Tibial nerve (tissue), 4 donors: ENCODE results near the gene CCL17. TPM values are rescaled to one million over a fixed set of nuclear protein-coding genes. Genes with fewer than 3 reads are reported as not detected.
A peak's percentile ranks its signal among the peaks of the same experiment; 100 is the strongest.

ENCODE experiments used
- DNase-seq, 2 donors: peaks; one replicate each; pipeline ENCODE4 v3.0.0-alpha.2; 2019; ENCODE audit warnings: low spot score in 2 of 2
- H3K27ac ChIP-seq, 4 donors: fragments of 200-600 bp; sonication (generic) in 3 of 4; one replicate each; pipeline ENCODE4 v1.5.1; 2017 to 2019; ENCODE audit warnings: mild to moderate bottlenecking in 1 of 4
- H3K27me3 ChIP-seq, 2 donors: fragments of 200-600 bp; sonication (generic) in 1 of 2; one replicate each; pipeline versions ENCODE4 v1.5.1 to v1.6.0; 2017 to 2019
- H3K36me3 ChIP-seq, 3 donors: fragments of 200-600 bp; sonication (generic); one replicate each; pipeline ENCODE4 v1.5.1; 2018 to 2019
- H3K4me1 ChIP-seq, 4 donors: fragments of 200-600 bp; sonication (generic) in 3 of 4; one replicate each; pipeline ENCODE4 v1.5.1; 2017 to 2019
- H3K4me3 ChIP-seq, 4 donors: fragments of 200-600 bp; sonication (generic) in 3 of 4; one replicate each; pipeline ENCODE4 v1.5.1; 2017 to 2019; ENCODE audit warnings: mild to moderate bottlenecking in 1 of 4, moderate library complexity in 1 of 4
- H3K9me3 ChIP-seq, 4 donors: fragments of 200-600 bp; sonication (generic) in 3 of 4; one replicate each; pipeline ENCODE4 v1.5.1; 2017 to 2019
- EP300 ChIP-seq, 2 donors: sonication (generic); formaldehyde crosslinking; IDR thresholded peaks; one replicate each; pipeline ENCODE4 v1.6.1; 2017; ENCODE audit warnings: antibody characterized with exemption in 2 of 2, mild to moderate bottlenecking in 1 of 2
- POLR2A ChIP-seq, 2 donors: fragments of 450-650 bp; IDR thresholded peaks; one replicate each; pipeline ENCODE4 v1.6.1; 2017; ENCODE audit warnings: antibody characterized with exemption in 2 of 2, mild to moderate bottlenecking in 2 of 2, moderate library complexity in 2 of 2
- WGBS, 2 donors: methylation state at CpG; one replicate each; pipeline ENCODE4 v1.1.5; 2018; 5-methylcytosine and 5-hydroxymethylcytosine counted together
- total RNA-seq, 4 donors: library from RNA; depleted of rRNA; stranded (reverse); fragments of >200 nt; gene quantifications; one replicate each; pipeline ENCODE4 v1.1.0, GENCODE V29; 2016
- TF ChIP-seq, protein P1 (sequence below), 5 experiments: fragments of 200-600 bp in 3 of 5; fragments of 450-650 bp in 2 of 5; sonication (generic) in 3 of 5; IDR thresholded peaks; one replicate each; pipeline ENCODE4 v1.5.1; 2016 to 2019; ENCODE audit warnings: antibody characterized with exemption in 5 of 5, mild to moderate bottlenecking in 3 of 5, moderate library complexity in 2 of 5

CCL17 gene
- total RNA-seq, 4 donors from 2014 or later, result not detected

- Histone ChIP-seq H3K9me3 (no peaks in the 10 kb centered on the region), H3K27me3 (no peaks in the 10 kb centered on the region), H3K4me1 (peaks cover 0 to 33% (median 18%) of the 10 kb centered on the region in 4 donors), H3K4me3 (peak overlapping the region; percentile 97 to 99 (median 97)), H3K27ac (peak overlapping the region; percentile 90 to 94 (median 94)), H3K36me3 (peaks cover 0 to 71% (median 10%) of the 10 kb centered on the region in 3 donors)
- TF ChIP-seq EP300 (IDR thresholded peaks at IDR 0.05) (no peak), POLR2A (IDR thresholded peaks at IDR 0.05) (no peak)
- TF ChIP-seq, protein P1, sequence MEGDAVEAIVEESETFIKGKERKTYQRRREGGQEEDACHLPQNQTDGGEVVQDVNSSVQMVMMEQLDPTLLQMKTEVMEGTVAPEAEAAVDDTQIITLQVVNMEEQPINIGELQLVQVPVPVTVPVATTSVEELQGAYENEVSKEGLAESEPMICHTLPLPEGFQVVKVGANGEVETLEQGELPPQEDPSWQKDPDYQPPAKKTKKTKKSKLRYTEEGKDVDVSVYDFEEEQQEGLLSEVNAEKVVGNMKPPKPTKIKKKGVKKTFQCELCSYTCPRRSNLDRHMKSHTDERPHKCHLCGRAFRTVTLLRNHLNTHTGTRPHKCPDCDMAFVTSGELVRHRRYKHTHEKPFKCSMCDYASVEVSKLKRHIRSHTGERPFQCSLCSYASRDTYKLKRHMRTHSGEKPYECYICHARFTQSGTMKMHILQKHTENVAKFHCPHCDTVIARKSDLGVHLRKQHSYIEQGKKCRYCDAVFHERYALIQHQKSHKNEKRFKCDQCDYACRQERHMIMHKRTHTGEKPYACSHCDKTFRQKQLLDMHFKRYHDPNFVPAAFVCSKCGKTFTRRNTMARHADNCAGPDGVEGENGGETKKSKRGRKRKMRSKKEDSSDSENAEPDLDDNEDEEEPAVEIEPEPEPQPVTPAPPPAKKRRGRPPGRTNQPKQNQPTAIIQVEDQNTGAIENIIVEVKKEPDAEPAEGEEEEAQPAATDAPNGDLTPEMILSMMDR (IDR thresholded peaks at IDR 0.05), result no peak
- DNase-seq, result no peak
- 0 to 3% methylated on average over 13 to 16 of the region's 16 CpGs for WGBS, 2 donors
Observed at GRCh38 chr16:57462978-57463362, 58.4 kb downstream of the CCL17 start.

- no peak overlapping the region for H3K4me3 ChIP-seq
- H3K36me3 ChIP-seq, result peaks cover 3 to 71% (median 12%) of the 10 kb centered on the region in 3 donors
- no peaks in the 10 kb centered on the region for H3K9me3 ChIP-seq
- no peaks in the 10 kb centered on the region for H3K27me3 ChIP-seq
- TF ChIP-seq, protein P1 (IDR thresholded peaks at IDR 0.05), result no peak
- TF ChIP-seq POLR2A (IDR thresholded peaks at IDR 0.05) (no peak), EP300 (IDR thresholded peaks at IDR 0.05) (no peak)
- no peak for DNase-seq
- no peak overlapping the region for H3K27ac ChIP-seq
- H3K4me1 ChIP-seq, result peaks cover 0 to 33% (median 18%) of the 10 kb centered on the region in 4 donors
- WGBS, 2 donors, result 79 to 96% methylated on average over 2 of the region's 2 CpGs
Observed at GRCh38 chr16:57464523-57464922, 60.0 kb downstream of the CCL17 start.

Other genes starting within 250 kb of the CCL17 start
- gene PSME3IP1, start 218.7 kb upstream of the CCL17 start, total RNA-seq, result 100 to 1,000 TPM in 1 of 4 donors, 10 to 100 TPM in 3; 58.4 to 100 (median 69.7) TPM
- 10 to 100 TPM; 20.4 to 28.5 (median 24.6) TPM for gene RSPRY1, start 218.4 kb upstream of the CCL17 start, total RNA-seq
- gene ARL2BP, start 159.5 kb upstream of the CCL17 start, total RNA-seq, result 10 to 100 TPM; 54.0 to 63.8 (median 55.5) TPM
- gene PLLP, start 120.1 kb upstream of the CCL17 start, total RNA-seq, result 100 to 1,000 TPM; 162 to 363 (median 321) TPM
- gene CCL22, start 46.0 kb upstream of the CCL17 start, total RNA-seq, result not detected
- gene CX3CL1, start 32.3 kb upstream of the CCL17 start, total RNA-seq, result 10 to 100 TPM in 3 of 4 donors, 1 to 10 TPM in 1; 8.7 to 18.4 (median 15.4) TPM
- 10 to 100 TPM; 23.4 to 26.7 (median 25.7) TPM for gene CIAPIN1, start 42.6 kb downstream of the CCL17 start, total RNA-seq
- gene COQ9, start 42.7 kb downstream of the CCL17 start, total RNA-seq, result 10 to 100 TPM; 20.6 to 35.0 (median 27.5) TPM
- 100 to 1,000 TPM in 3 of 4 donors, 10 to 100 TPM in 1; 77.1 to 146 (median 101) TPM for gene POLR2C, start 57.9 kb downstream of the CCL17 start, total RNA-seq
- 10 to 100 TPM; 22.8 to 33.1 (median 29.1) TPM for gene DOK4, start 81.7 kb downstream of the CCL17 start, total RNA-seq
- gene CCDC102A, start 131.8 kb downstream of the CCL17 start, total RNA-seq, result 10 to 100 TPM; 17.4 to 30.4 (median 24.5) TPM
- gene ADGRG5, start 137.9 kb downstream of the CCL17 start, total RNA-seq, result 1 to 10 TPM in 2 of 4 donors, under 1 TPM in 1, not detected in 1; 0.22 to 3.3 (median 1.2) TPM
- 10 to 100 TPM in 3 of 4 donors, 1 to 10 TPM in 1; 9.0 to 59.4 (median 41.8) TPM for gene ADGRG1, start 223.9 kb downstream of the CCL17 start, total RNA-seq